SH-SY5Y (cell line): ENCODE data around the gene WDR35.

Experiments used
- GATA2 ChIP-seq: IDR thresholded peaks from 2 replicates; pipeline ENCODE4 v1.6.1; 2011; ENCODE audit warnings: mild to moderate bottlenecking, low read depth, low read length
- GATA3 ChIP-seq: IDR thresholded peaks from 2 replicates; pipeline ENCODE4 v1.6.1; 2011; ENCODE audit warnings: low read depth, mild to moderate bottlenecking, low read length, moderate library complexity

GRCh38 chr2:20011276-20012031, 21.5 kb upstream of the WDR35 start:
- TF ChIP-seq GATA3, result peak; percentile 53; the same call in 1 of the 2 replicates
- peak; percentile 81 for TF ChIP-seq GATA2
